SU-DHL-6 (cell line): ENCODE data around the gene THOP1.

Experiments
- CTCF ChIP-seq: fragments of 200-600 bp; sonication (generic); IDR thresholded peaks from one replicate; pipeline ENCODE4 v1.5.1; 2017; ENCODE audit warnings: antibody characterized with exemption, mild to moderate bottlenecking, low read length, moderate library complexity; ENCODE audit not compliant: insufficient read depth, poor library complexity, severe bottlenecking
- EZH2phosphoT487 ChIP-seq: fragments of 200-600 bp; sonication (generic), shearing (Covaris generic); conservative IDR thresholded peaks from 2 replicates; pipeline ENCODE4 v1.6.1; 2018; ENCODE audit warnings: mild to moderate bottlenecking, antibody characterized with exemption, low read length, moderate library complexity, mixed read lengths

GRCh38 chr19:2802826-2803225, 17.5 kb downstream of the THOP1 start:
- TF ChIP-seq CTCF (no peak), EZH2phosphoT487 (no peak)
